ENCODE measurements around the gene FOXK1. TPM values are rescaled to one million over a fixed set of nuclear protein-coding genes. Genes with fewer than 3 reads are reported as not detected.

FOXK1 gene
- total RNA-seq, 4 donors from 2014 or later: 9.6 to 35.0 (median 12.5) TPM

DNA sequence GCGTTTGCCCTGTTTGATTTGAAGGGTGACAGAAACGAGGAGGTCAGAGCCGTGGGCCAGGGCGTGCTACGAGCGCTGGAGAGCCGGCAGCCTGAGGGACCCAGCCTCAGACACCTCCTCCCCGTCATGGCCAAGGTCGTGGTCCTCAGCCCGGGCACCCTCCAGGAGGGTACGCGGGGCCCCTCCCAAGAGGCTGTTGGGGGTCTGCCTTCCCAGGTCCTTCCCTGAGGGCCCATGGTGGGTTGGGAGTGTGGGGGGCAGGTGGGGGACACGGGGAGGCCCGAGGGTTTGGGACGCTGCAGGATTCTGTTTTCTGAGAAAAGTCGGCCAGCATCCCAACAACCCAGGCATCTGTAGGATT, 101.2 kb downstream of the FOXK1 start:
- TF ChIP-seq, protein P1, sequence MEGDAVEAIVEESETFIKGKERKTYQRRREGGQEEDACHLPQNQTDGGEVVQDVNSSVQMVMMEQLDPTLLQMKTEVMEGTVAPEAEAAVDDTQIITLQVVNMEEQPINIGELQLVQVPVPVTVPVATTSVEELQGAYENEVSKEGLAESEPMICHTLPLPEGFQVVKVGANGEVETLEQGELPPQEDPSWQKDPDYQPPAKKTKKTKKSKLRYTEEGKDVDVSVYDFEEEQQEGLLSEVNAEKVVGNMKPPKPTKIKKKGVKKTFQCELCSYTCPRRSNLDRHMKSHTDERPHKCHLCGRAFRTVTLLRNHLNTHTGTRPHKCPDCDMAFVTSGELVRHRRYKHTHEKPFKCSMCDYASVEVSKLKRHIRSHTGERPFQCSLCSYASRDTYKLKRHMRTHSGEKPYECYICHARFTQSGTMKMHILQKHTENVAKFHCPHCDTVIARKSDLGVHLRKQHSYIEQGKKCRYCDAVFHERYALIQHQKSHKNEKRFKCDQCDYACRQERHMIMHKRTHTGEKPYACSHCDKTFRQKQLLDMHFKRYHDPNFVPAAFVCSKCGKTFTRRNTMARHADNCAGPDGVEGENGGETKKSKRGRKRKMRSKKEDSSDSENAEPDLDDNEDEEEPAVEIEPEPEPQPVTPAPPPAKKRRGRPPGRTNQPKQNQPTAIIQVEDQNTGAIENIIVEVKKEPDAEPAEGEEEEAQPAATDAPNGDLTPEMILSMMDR (IDR thresholded peaks at IDR 0.05; ENCODE audit: low read depth): no peak

DNA sequence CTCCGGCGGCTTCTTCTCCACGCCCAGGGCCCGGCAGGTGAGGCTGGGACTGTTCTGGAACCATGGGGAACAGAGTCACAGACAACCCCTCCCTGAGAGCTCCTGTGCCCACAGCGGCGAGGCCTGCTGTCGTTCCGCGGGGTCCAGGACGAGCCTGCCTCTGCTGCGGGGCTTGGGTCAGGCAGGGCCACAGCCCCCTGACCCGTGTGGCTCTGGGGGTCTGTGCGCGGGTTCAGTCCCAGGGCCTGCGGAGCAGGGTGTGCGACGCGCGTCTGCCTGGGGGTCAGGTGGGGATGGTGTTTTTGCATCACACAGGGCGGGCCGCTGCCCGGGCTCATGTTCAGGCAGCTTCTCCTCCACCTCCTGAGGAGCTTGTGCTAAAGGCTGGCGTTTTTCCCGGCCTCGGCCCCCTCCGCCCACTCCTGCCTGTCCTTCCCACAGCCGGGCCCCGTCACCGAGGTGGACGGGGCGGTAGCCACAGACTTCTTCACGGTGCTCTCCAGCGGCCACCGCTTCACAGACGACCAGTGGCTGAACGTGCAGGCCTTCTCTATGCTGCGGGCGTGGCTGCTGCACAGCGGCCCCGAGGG, 101.8 kb downstream of the FOXK1 start:
- TF ChIP-seq, protein P1 (IDR thresholded peaks at IDR 0.05; ENCODE audit: low read depth): no peak

DNA sequence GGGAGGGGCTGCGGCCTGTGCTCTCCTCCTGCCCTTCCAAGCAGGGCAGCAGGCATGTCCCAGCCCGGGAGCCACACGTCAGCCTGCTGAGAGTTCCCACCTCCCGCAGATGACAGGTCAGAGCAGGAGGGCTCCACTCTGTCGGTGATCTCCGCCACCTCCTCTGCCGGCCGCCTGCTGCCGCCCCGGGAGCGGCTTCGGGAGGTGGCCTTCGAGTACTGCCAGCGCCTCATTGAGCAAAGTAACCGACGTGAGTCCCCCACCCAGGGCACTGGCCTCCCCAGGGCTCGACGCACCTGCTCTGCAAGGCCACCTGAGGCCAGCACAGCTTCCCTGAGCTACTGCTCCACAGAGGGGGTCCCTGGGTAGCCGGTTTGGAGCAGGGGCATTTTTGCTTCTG, 102.7 kb downstream of the FOXK1 start:
- TF ChIP-seq, protein P1 (IDR thresholded peaks at IDR 0.05; ENCODE audit: low read depth): no peak

DNA sequence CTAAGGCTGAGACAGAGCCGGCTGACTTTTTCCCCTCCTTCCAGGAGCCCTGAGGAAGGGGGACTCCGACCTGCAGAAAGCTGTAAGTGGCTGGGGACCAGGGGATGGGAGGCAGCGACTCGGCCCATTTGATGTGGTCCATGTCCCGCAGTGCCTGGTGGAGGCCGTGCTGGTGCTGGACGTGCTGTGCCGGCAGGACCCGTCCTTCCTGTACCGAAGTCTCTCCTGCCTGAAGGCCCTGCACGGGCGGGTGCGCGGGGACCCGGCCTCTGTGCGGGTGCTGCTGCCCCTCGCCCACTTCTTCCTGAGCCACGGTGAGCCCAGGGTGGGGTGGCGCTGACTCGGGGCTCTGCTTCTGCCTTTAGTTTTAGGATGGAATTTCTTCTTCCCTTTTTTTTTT, 103.3 kb downstream of the FOXK1 start:
- TF ChIP-seq, protein P1 (IDR thresholded peaks at IDR 0.05; ENCODE audit: low read depth): no peak

DNA sequence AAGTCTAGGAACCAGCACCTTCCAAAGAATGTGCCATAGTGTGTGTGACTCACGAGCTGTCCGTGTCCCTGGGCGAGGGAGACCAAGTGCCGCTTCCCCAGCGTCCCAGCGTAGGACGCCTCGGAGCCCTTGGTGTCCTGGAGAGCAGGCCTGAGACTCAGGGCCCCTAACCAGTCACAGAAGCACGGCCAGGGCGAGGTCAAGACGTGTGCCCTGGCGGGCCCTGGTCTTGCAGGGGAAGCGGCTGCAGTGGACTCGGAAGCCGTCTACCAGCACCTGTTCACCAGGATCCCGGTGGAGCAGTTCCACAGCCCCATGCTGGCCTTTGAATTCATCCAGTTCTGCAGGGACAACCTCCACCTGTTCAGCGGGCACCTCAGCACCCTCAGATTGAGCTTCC, 103.9 kb downstream of the FOXK1 start:
- TF ChIP-seq, protein P1 (IDR thresholded peaks at IDR 0.05; ENCODE audit: low read depth): no peak

DNA sequence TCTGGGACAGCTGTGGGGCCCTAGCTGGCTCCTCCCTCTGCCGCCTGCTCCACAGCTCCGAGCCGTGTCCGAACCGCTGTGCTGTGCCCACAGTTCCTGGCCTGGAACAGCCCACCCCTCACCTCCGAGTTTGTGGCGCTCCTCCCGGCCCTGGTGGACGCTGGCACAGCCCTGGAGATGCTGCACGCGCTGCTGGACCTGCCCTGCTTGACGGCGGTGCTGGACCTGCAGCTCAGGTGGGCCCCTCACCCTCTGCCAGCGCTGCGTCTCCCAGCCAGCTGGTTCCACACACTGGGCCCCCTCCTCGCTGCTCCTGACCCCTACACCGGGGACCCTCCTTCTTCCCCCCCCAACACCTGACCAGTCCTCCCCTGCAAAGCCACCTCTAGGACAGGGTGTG, 105.4 kb downstream of the FOXK1 start:
- TF ChIP-seq, protein P1 (IDR thresholded peaks at IDR 0.05; ENCODE audit: low read depth): no peak

DNA sequence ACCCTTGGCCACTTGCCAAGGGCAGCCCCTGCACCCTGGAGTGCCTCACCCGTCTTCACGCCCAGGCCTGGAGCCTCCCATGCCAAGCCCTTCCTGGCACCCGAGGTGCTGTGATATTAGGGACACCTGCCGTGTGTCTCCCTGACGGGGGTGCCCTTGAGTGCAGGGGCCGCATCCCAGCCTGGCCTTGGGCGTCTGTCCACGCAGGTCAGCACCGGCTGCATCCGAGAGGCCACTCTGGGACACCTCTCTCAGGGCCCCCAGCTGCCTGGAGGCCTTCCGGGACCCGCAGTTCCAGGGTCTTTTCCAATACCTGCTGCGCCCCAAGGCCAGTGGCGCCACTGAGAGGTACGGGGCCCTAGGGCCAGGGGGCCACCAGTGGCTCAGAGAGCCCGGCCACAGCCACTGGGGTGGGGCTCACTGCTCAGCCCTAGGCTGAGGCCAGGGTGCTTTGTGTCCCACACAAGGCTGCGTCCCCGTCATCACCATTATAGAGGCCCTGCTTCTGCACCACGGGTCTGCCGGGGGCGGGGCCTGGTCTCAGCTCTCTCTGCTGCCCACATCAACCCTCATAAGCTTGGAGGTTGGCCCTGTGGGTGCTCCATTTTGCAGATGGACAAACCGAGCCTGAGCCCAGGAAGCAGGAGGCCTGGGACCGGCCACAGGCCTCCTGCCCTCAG, 106.0 kb downstream of the FOXK1 start:
- TF ChIP-seq, protein P1 (IDR thresholded peaks at IDR 0.05; ENCODE audit: low read depth): no peak
